Gastroesophageal sphincter (tissue), 3 donors: ENCODE data around the gene UVSSA.

Experiments
- POLR2AphosphoS5 ChIP-seq: sonication (generic); formaldehyde crosslinking; IDR thresholded peaks from one replicate; pipeline ENCODE4 v1.6.1; 2017; ENCODE audit warnings: antibody characterized with exemption
- TF ChIP-seq, protein P1 (sequence below), 4 experiments: fragments of 200-600 bp in 2 of 4; fragments of 450-650 bp in 2 of 4; sonication (generic) in 1 of 4; IDR thresholded peaks; one replicate each; pipeline ENCODE4 v1.5.1; 2017 to 2019; ENCODE audit warnings: antibody characterized with exemption in 4 of 4, mild to moderate bottlenecking in 2 of 4, moderate library complexity in 2 of 4

DNA sequence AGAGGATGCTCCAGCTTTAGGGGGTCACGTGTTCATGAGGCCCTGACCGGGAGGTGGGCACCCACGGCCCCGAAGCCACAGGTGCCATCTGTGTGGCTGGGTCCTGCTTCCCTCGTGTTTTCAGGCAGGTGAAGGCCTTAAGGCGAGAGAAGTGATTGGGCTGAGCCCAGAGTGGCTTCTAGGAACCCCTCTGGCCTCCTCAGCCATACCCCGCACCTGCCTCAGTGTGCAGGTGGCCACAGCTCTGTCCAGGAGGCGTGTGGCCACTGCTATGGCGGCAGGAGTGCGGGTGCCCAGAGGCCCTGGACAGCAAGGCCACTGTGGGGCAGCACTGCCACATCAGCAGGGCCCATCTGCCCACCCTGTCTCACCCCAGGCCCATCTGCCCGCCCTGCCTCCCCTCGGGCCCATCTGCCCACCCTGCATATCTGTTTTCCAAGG is 34.2 kb downstream of the UVSSA start:
- TF ChIP-seq, protein P1, sequence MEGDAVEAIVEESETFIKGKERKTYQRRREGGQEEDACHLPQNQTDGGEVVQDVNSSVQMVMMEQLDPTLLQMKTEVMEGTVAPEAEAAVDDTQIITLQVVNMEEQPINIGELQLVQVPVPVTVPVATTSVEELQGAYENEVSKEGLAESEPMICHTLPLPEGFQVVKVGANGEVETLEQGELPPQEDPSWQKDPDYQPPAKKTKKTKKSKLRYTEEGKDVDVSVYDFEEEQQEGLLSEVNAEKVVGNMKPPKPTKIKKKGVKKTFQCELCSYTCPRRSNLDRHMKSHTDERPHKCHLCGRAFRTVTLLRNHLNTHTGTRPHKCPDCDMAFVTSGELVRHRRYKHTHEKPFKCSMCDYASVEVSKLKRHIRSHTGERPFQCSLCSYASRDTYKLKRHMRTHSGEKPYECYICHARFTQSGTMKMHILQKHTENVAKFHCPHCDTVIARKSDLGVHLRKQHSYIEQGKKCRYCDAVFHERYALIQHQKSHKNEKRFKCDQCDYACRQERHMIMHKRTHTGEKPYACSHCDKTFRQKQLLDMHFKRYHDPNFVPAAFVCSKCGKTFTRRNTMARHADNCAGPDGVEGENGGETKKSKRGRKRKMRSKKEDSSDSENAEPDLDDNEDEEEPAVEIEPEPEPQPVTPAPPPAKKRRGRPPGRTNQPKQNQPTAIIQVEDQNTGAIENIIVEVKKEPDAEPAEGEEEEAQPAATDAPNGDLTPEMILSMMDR (IDR thresholded peaks at IDR 0.05) = no peak
- no peak for TF ChIP-seq POLR2AphosphoS5
